GM12874 (cell line): Measurements from ENCODE around the gene FNTB.

ENCODE experiments used
- CTCF ChIP-seq: IDR thresholded peaks from 2 replicates; pipeline ENCODE4 v1.5.1; 2011; ENCODE audit warnings: low read depth, mild to moderate bottlenecking, control low read depth, low read length, moderate library complexity; ENCODE audit not compliant: insufficient read depth

FNTB gene

GRCh38 chr14:65054471-65055085 lies 67.9 kb downstream of the FNTB start:
- no peak for TF ChIP-seq CTCF

- TF ChIP-seq CTCF, result no peak
These were observed 71.0 kb downstream of the FNTB start for GRCh38 chr14:65057695-65058094.

GRCh38 chr14:65062096-65063075 lies 75.7 kb downstream of the FNTB start:
- TF ChIP-seq CTCF, result no peak

GRCh38 chr14:65065719-65066118 lies 79.0 kb downstream of the FNTB start:
- TF ChIP-seq CTCF, result no peak

DNA sequence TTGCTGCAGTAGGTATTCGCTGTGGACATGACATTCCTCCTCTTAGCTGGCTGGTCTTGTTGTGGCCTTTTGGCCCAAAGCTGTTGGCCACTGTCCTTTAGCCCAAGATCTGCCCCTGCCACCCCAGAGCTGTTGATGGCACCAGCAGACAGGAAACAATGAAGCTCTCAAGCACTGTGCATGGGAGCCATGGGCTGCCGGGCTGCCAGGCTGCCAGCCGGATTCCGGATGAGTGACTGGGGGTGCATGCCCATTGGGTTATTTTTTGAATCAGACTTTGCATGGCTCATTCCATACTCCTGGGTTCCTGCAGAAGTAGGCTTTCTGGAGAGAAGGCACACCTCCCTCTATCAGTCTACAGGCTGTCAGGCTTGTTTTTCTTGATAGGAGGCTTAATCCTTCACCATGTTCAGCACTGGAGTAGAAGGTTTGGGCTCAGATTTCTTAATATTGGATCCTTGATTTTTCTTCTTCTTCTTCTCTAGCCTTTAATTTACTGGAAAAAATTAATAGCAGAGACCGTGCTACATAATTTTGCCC lies 83.2 kb downstream of the FNTB start:
- TF ChIP-seq CTCF, result no peak

DNA sequence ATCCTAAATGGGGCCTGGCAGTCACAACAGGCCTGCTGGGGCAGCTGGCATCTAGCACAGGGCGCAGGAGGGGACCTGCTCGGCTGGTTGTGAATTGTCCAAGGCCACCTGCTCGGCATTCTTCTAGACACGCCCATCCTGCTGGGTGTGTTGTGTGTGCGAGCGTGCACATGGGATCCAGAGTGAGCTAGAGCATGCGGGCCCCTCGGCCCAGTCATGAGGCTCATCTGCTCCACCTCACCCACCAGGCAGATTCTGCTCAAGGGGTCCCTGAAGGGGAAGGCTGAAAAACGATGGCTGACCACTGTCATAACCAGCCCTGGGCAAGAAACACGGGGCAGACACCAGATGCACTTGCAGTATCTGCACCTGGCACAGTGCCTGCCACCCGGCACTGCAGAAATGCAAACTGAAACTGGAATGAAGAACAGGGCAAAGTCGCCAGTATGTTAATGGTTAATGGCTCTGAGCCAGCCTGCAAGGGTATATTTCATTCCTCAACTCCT lies 83.8 kb downstream of the FNTB start:
- TF ChIP-seq CTCF, result no peak

DNA sequence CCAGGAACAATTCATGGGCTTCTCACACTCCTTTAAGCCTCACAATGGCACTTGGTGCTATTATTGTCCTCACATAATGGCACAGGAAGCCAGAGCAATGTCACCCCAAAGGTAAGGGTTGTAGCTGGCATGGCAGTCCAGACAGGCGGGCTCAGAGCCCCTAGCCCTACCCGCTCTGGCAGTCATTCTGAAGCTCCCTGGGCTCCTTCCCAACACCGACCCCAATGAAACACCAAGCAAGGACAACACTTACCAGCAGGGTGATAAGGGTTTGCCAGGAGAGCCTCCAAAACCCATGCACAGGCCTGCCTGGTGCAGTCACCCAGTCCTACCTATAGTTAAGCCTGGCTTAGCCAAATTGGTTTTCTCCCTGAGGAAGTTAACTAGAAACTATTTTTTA lies 84.8 kb downstream of the FNTB start:
- TF ChIP-seq CTCF, result no peak
